Thyroid gland (tissue), 4 donors: ENCODE measurements around the gene ARHGEF28.

Experiments
- POLR2A ChIP-seq, 2 donors: fragments of 450-650 bp; IDR thresholded peaks; one replicate each; pipeline ENCODE4 v1.6.1; 2017; ENCODE audit warnings: antibody characterized with exemption in 2 of 2, mild to moderate bottlenecking in 2 of 2, moderate library complexity in 1 of 2
- TF ChIP-seq, protein P1 (sequence below), 6 experiments: fragments of 200-600 bp in 3 of 6; fragments of 450-650 bp in 3 of 6; sonication (generic) in 3 of 6; IDR thresholded peaks; one replicate each; pipeline ENCODE4 v1.5.1; 2016 to 2019; ENCODE audit warnings: antibody characterized with exemption in 6 of 6, mild to moderate bottlenecking in 2 of 6, inconsistent platforms in 1 of 6, moderate library complexity in 1 of 6

DNA sequence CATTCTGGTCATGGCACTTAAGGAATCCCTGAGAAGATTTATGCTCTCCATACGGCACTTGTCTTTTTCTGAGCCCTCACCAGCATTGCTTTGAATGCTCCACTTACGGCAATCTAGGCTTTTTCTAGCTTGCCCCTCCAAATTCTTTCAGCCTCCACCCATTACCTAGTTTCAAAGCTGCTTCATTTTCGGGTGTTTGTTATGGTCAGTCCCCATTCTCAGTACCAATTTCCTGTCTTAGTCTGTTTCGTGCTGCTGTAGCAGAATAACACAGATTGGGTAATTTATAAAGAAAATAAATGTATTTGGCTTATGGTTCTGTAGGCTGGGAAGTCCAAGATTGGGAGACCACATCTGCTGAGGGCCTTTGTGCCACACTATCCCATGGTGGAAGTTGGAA is 42.0 kb downstream of the ARHGEF28 start:
- TF ChIP-seq, protein P1, sequence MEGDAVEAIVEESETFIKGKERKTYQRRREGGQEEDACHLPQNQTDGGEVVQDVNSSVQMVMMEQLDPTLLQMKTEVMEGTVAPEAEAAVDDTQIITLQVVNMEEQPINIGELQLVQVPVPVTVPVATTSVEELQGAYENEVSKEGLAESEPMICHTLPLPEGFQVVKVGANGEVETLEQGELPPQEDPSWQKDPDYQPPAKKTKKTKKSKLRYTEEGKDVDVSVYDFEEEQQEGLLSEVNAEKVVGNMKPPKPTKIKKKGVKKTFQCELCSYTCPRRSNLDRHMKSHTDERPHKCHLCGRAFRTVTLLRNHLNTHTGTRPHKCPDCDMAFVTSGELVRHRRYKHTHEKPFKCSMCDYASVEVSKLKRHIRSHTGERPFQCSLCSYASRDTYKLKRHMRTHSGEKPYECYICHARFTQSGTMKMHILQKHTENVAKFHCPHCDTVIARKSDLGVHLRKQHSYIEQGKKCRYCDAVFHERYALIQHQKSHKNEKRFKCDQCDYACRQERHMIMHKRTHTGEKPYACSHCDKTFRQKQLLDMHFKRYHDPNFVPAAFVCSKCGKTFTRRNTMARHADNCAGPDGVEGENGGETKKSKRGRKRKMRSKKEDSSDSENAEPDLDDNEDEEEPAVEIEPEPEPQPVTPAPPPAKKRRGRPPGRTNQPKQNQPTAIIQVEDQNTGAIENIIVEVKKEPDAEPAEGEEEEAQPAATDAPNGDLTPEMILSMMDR (IDR thresholded peaks at IDR 0.05): no peak
- TF ChIP-seq POLR2A (IDR thresholded peaks at IDR 0.05): no peak
